Activated naive CD8-positive, alpha-beta T cell (primary cell): ENCODE results near the gene RCN1.

ENCODE experiments used
- H3K27ac Mint-ChIP-seq: one replicate; pipeline ENCODE4 v1.8.0; 2021; ENCODE audit warnings: mixed read lengths
- H3K27me3 Mint-ChIP-seq: one replicate; pipeline ENCODE4 v1.8.0; 2021; ENCODE audit warnings: mixed read lengths
- H3K36me3 Mint-ChIP-seq: one replicate; pipeline ENCODE4 v1.8.0; 2021; ENCODE audit warnings: mixed read lengths
- H3K4me1 Mint-ChIP-seq: one replicate; pipeline ENCODE4 v1.8.0; 2021; ENCODE audit warnings: low read depth, mixed read lengths
- H3K4me3 Mint-ChIP-seq: one replicate; pipeline ENCODE4 v1.8.0; 2021; ENCODE audit warnings: mild to moderate bottlenecking, mixed read lengths
- H3K9me3 Mint-ChIP-seq: one replicate; pipeline ENCODE4 v1.8.0; 2021; ENCODE audit warnings: low read depth, mixed read lengths

The RCN1 gene

GRCh38 chr11:32145282-32145681 is 54.4 kb downstream of the RCN1 start:
- H3K36me3 Mint-ChIP-seq, result no peaks in the 10 kb centered on the region
- H3K9me3 Mint-ChIP-seq, result peaks cover 4% of the 10 kb centered on the region
- H3K27ac Mint-ChIP-seq, result no peak overlapping the region
- peaks cover 6% of the 10 kb centered on the region for H3K4me1 Mint-ChIP-seq
- H3K27me3 Mint-ChIP-seq, result no peaks in the 10 kb centered on the region
- H3K4me3 Mint-ChIP-seq, result no peak overlapping the region

DNA sequence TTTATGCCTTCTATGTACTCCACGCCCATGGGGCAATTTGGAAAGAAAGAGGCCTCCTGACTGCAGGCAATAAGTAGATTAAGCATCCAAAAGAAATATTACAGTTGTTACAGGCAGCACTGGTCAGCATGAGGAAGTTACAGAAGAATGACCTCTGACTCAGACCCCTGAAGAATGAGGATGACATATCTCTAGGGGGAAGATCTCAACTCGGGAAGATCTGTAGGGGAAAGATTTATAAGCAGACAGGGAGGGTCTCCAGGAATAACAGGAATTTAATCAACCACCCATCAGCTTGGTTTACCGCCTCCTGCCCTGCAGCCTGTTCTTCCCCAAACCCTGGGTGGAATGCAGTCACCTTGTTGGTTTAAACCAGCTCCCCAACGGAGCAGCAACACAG is 58.0 kb downstream of the RCN1 start:
- H3K9me3 Mint-ChIP-seq, result peaks cover 4% of the 10 kb centered on the region
- H3K27me3 Mint-ChIP-seq, result peaks cover 7% of the 10 kb centered on the region
- no peak overlapping the region for H3K27ac Mint-ChIP-seq
- H3K36me3 Mint-ChIP-seq, result no peaks in the 10 kb centered on the region
- no peak overlapping the region for H3K4me3 Mint-ChIP-seq
- H3K4me1 Mint-ChIP-seq, result peaks cover 2% of the 10 kb centered on the region

DNA sequence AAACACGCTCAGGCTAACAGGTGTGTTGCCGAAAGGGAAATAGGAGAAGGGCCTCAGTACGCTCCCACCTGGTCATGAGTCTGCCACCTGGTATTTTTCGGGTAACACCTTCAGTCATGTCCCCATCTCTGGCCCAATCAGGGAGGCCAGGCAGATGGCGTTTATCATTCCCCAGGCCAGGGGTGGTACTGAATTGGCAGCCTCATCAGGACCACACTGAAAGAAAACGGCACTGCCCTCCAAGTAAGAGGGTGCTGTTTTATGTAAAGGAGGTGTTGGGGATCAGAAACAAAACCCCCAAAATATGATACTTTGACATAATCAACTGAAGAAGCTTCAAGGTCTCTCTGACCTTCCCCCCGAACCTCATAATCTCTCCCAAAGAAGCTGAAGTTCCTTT is 58.9 kb downstream of the RCN1 start:
- no peak overlapping the region for H3K4me3 Mint-ChIP-seq

DNA sequence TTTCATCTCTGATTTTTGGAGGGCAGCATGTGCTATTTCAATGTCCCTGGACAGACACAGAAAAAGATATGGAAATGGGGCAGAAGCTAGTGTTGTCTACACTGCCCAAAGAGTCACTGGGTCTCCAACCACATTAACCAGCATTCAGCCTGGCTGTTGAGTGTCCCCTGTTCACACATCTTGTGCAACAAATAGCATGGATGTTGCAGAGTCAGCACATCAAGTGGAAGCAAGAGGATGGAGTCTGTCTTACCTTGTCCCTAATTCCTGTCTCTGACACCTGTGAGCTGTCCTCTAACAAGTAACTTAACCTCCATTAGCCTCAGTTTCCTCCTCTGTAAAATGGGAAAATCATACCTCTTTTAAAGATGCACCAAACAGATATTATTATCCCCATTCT is 60.2 kb downstream of the RCN1 start:
- Mint-ChIP-seq H3K27me3 (peaks cover 10% of the 10 kb centered on the region), H3K4me3 (no peak overlapping the region), H3K4me1 (peaks cover 2% of the 10 kb centered on the region), H3K27ac (no peak overlapping the region), H3K9me3 (peaks cover 4% of the 10 kb centered on the region), H3K36me3 (no peaks in the 10 kb centered on the region)

More for the DNA sequence above, 58.9 kb downstream of the RCN1 start:
- H3K27me3 Mint-ChIP-seq, result peaks cover 7% of the 10 kb centered on the region
- no peak overlapping the region for H3K27ac Mint-ChIP-seq
- H3K9me3 Mint-ChIP-seq, result peaks cover 4% of the 10 kb centered on the region
- H3K36me3 Mint-ChIP-seq, result no peaks in the 10 kb centered on the region
- peaks cover 2% of the 10 kb centered on the region for H3K4me1 Mint-ChIP-seq

GRCh38 chr11:32152216-32152615 is 61.3 kb downstream of the RCN1 start:
- Mint-ChIP-seq H3K4me3 (no peak overlapping the region), H3K9me3 (no peaks in the 10 kb centered on the region), H3K36me3 (no peaks in the 10 kb centered on the region), H3K4me1 (peaks cover 2% of the 10 kb centered on the region), H3K27me3 (peaks cover 10% of the 10 kb centered on the region), H3K27ac (no peak overlapping the region)

DNA sequence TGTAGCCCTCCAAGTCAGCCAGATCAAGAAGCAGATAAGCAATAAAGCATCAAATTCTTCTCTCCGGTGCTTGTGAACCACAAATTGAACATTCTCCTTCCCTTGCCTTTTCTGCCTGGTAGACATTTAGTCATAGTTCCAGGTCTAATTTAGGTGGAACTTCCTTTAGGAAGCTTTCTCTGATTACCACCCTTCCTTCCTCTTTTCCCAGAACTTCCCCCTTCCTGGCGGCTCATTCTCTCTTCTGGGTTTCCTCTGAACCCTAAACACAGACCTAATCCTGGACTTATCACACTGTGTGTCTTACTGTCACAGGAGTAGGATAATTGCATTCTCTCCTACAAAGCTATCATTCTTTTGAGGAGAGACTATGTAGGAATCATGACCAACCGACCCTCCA is 61.9 kb downstream of the RCN1 start:
- no peaks in the 10 kb centered on the region for H3K9me3 Mint-ChIP-seq
- H3K27me3 Mint-ChIP-seq, result peaks cover 10% of the 10 kb centered on the region
- no peak overlapping the region for H3K27ac Mint-ChIP-seq
- no peaks in the 10 kb centered on the region for H3K36me3 Mint-ChIP-seq
- no peak overlapping the region for H3K4me3 Mint-ChIP-seq
- peaks cover 2% of the 10 kb centered on the region for H3K4me1 Mint-ChIP-seq

DNA sequence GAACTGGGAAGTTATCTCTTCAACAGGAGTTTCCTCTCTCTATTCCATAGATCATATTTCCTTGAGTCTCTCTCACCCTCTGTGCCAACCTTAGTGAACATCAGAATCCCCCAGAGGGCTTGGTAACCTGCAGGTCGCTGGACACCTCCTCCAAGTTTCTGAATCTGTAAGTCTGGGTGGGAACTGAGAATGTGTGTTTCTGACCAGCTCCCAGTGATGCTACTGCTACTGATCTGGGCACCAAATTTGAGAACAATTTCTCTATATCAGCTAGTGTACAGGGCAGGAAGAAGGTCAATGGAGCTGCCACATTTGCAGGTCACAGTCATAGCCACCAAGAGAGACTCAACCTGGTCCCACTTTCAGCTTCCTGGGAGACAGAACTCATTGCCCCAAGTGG is 62.9 kb downstream of the RCN1 start:
- Mint-ChIP-seq H3K36me3 (no peaks in the 10 kb centered on the region), H3K9me3 (no peaks in the 10 kb centered on the region), H3K27ac (no peak overlapping the region), H3K27me3 (peaks cover 10% of the 10 kb centered on the region), H3K4me3 (no peak overlapping the region), H3K4me1 (peaks cover 2% of the 10 kb centered on the region)

DNA sequence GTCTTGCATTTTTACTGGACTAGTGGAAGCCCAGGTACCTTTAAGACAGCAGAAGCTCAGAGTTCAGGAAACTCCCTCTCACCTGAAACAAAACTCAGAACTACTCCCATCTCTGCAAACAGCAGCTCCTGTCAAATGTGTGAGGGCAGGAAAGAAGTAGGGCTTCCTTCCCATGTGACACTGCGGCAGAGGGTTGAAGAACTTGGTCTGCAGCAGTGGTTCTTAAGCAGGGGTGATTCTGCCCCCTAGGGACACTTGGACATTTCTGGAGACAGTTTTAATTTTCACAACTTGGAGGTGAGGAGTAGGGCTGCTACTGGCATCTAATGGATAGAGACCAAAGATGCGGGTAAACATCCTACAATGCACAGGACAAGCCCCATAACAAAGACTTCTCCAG is 63.4 kb downstream of the RCN1 start:
- Mint-ChIP-seq H3K4me3 (no peak overlapping the region), H3K36me3 (no peaks in the 10 kb centered on the region), H3K4me1 (peaks cover 2% of the 10 kb centered on the region), H3K27me3 (peaks cover 11% of the 10 kb centered on the region), H3K9me3 (no peaks in the 10 kb centered on the region), H3K27ac (no peak overlapping the region)
